Measurements from ENCODE around the gene FAIM2. TPM values are rescaled to one million over a fixed set of nuclear protein-coding genes. Genes with fewer than 3 reads are reported as not detected.

FAIM2 gene
- polyA plus RNA-seq, 3 donors = 2.1 to 5.9 (median 2.8) TPM

GRCh38 chr12:49921299-49921698 is 17.6 kb upstream of the FAIM2 start:
- no peak for DNase-seq (ENCODE audit: low read depth in 3 of 3, low spot score in 2 of 3)

- no peak for DNase-seq (ENCODE audit: low read depth in 3 of 3, low spot score in 2 of 3)
Observed at GRCh38 chr12:49920915-49921286, 17.2 kb upstream of the FAIM2 start.

GRCh38 chr12:49920241-49920914 is 16.7 kb upstream of the FAIM2 start:
- no peak for DNase-seq (ENCODE audit: low read depth in 3 of 3, low spot score in 2 of 3)

GRCh38 chr12:49917788-49918173 is 14.1 kb upstream of the FAIM2 start:
- DNase-seq (ENCODE audit: low read depth in 3 of 3, low spot score in 2 of 3) = no peak

- DNase-seq (ENCODE audit: low read depth in 3 of 3, low spot score in 2 of 3) = no peak
Observed at GRCh38 chr12:49917166-49917787, 13.6 kb upstream of the FAIM2 start.

GRCh38 chr12:49916129-49916919 is 12.6 kb upstream of the FAIM2 start:
- DNase-seq (ENCODE audit: low read depth in 3 of 3, low spot score in 2 of 3) = no peak

- DNase-seq (ENCODE audit: low read depth in 3 of 3, low spot score in 2 of 3) = no peak
Observed at GRCh38 chr12:49912345-49913255, 8.9 kb upstream of the FAIM2 start.

GRCh38 chr12:49911213-49911605 is 7.5 kb upstream of the FAIM2 start:
- no peak for DNase-seq (ENCODE audit: low read depth in 3 of 3, low spot score in 2 of 3)

- no peak for DNase-seq (ENCODE audit: low read depth in 3 of 3, low spot score in 2 of 3)
Observed at GRCh38 chr12:49910331-49911212, 6.9 kb upstream of the FAIM2 start.

GRCh38 chr12:49909826-49910225 is 6.1 kb upstream of the FAIM2 start:
- no peak for DNase-seq (ENCODE audit: low read depth in 3 of 3, low spot score in 2 of 3)

- DNase-seq (ENCODE audit: low read depth in 3 of 3, low spot score in 2 of 3) = no peak
Observed at GRCh38 chr12:49909356-49909755, 5.7 kb upstream of the FAIM2 start.

- DNase-seq (ENCODE audit: low read depth in 3 of 3, low spot score in 2 of 3) = no peak
Observed at GRCh38 chr12:49907352-49907751, 3.7 kb upstream of the FAIM2 start.

- DNase-seq (ENCODE audit: low read depth in 3 of 3, low spot score in 2 of 3) = no peak
Observed at GRCh38 chr12:49905718-49906314, 2.1 kb upstream of the FAIM2 start.

- no peak for DNase-seq (ENCODE audit: low read depth in 3 of 3, low spot score in 2 of 3)
Observed at GRCh38 chr12:49904601-49905000, 901 bp upstream of the FAIM2 start.

GRCh38 chr12:49903351-49903699 is 375 bp downstream of the FAIM2 start:
- no peak for DNase-seq (ENCODE audit: low read depth in 3 of 3, low spot score in 2 of 3)

- peak in 1 of 3 donors; percentile 48 for DNase-seq (ENCODE audit: low read depth in 3 of 3, low spot score in 2 of 3)
Observed at GRCh38 chr12:49902399-49903350, 1.0 kb downstream of the FAIM2 start.

- DNase-seq (ENCODE audit: low read depth in 3 of 3, low spot score in 2 of 3) = no peak
Observed at GRCh38 chr12:49901986-49902385, 1.7 kb downstream of the FAIM2 start.

GRCh38 chr12:49901026-49901425 is 2.7 kb downstream of the FAIM2 start:
- DNase-seq (ENCODE audit: low read depth in 3 of 3, low spot score in 2 of 3) = no peak

Data from right renal cortex interstitium (tissue), 3 donors.